Gastrocnemius medialis (tissue), 4 donors: ENCODE data around the gene EDN3. TPM values are rescaled to one million over a fixed set of nuclear protein-coding genes. Genes with fewer than 3 reads are reported as not detected.

Experiments
- ATAC-seq, 2 donors: fragments of 150-250 bp; one replicate each; pipeline ENCODE4 v1.9.1; 2016
- DNase-seq, 2 donors: peaks; one replicate each; pipeline ENCODE4 v3.0.0-alpha.2; 2019
- H3K27ac ChIP-seq, 4 donors: fragments of 200-600 bp; sonication (generic); 1 replicate in 1 of 4; 2 replicates in 3 of 4; pipeline ENCODE4 v1.5.1; 2016 to 2018; ENCODE audit warnings: mild to moderate bottlenecking in 2 of 4, moderate library complexity in 1 of 4
- H3K27me3 ChIP-seq, 3 donors: fragments of 200-600 bp; sonication (generic) in 2 of 3; 1 replicate in 1 of 3; 2 replicates in 2 of 3; pipeline versions ENCODE4 v1.5.1 to v1.6.0; 2016 to 2019; ENCODE audit warnings: mild to moderate bottlenecking in 1 of 3, moderate library complexity in 1 of 3
- H3K36me3 ChIP-seq, 2 donors: fragments of 200-600 bp; sonication (generic) in 1 of 2; one replicate each; pipeline ENCODE4 v1.5.1; 2017 to 2018
- H3K4me1 ChIP-seq, 2 donors: fragments of 200-600 bp; sonication (generic) in 1 of 2; one replicate each; pipeline ENCODE4 v1.5.1; 2016 to 2017; ENCODE audit warnings: mild to moderate bottlenecking in 2 of 2
- H3K4me3 ChIP-seq, 4 donors: fragments of 200-600 bp; sonication (generic) in 3 of 4; 1 replicate in 1 of 4; 2 replicates in 3 of 4; pipeline ENCODE4 v1.5.1; 2016 to 2019; ENCODE audit warnings: mild to moderate bottlenecking in 2 of 4
- H3K9me3 ChIP-seq, 3 donors: fragments of 200-600 bp; sonication (generic) in 2 of 3; 1 replicate in 1 of 3; 2 replicates in 2 of 3; pipeline ENCODE4 v1.5.1; 2016 to 2019
- CTCF ChIP-seq, 5 experiments: fragments of 450-650 bp in 3 of 5; fragments of 200-600 bp in 2 of 5; sonication (generic) in 2 of 5; IDR thresholded peaks in 4 of 5; conservative IDR thresholded peaks in 1 of 5; 1 replicate in 4 of 5; 2 replicates in 1 of 5; pipeline ENCODE4 v1.5.1; 2016 to 2019; ENCODE audit warnings: antibody characterized with exemption in 5 of 5, mild to moderate bottlenecking in 3 of 5, moderate library complexity in 3 of 5
- POLR2A ChIP-seq, 2 donors: fragments of 450-650 bp; IDR thresholded peaks; one replicate each; pipeline ENCODE4 v1.6.1; 2017; ENCODE audit warnings: antibody characterized with exemption in 2 of 2, mild to moderate bottlenecking in 2 of 2, moderate library complexity in 2 of 2
- in situ Hi-C, 4 donors: fragments of 200-750 bp; cut with MboI; loops; one replicate each; pipeline versions ENCODE4 v1.15.0 to v1.8.0; 2017; ENCODE audit warnings: low sequenced_read_pairs in 4 of 4
- intact Hi-C: fragments of 100-400 bp; cut with DNase I; formaldehyde crosslinking; loops from one replicate; pipeline ENCODE4 v1.15.1; 2023; ENCODE audit warnings: low total_unique reads
- total RNA-seq, 4 donors: library from RNA; depleted of rRNA; stranded (reverse); fragments of >200 nt; gene quantifications; one replicate each; pipeline versions ENCODE4 v1.1.0 to v1.2.3, GENCODE V29; 2016

Gene EDN3
- total RNA-seq, 4 donors from 2014 or later: 0.16 to 1.0 (median 0.66) TPM; not detected in 1

- in situ Hi-C loops: loop anchor here in 1 of 4 donors (25.0 kb wide), 1 partner anchor 113 kb away; no protein-coding TSS in a partner anchor
- intact Hi-C loops: no loop called here
- Histone ChIP-seq H3K27ac (no peak overlapping the region), H3K4me3 (no peak overlapping the region), H3K36me3 (no peaks in the 10 kb centered on the region), H3K27me3 (peaks cover 0 to 2% (median 0%) of the 10 kb centered on the region in 3 donors), H3K9me3 (no peaks in the 10 kb centered on the region), H3K4me1 (no peaks in the 10 kb centered on the region)
- DNase-seq: no peak
- no peak for ATAC-seq
- TF ChIP-seq POLR2A (IDR thresholded peaks at IDR 0.05): no peak
- no peak for TF ChIP-seq CTCF (IDR thresholded peaks at IDR 0.05 in 4 of 5, conservative IDR thresholded peaks at IDR 0.05 in 1 of 5)
Measured at GRCh38 chr20:59324521-59325141, 24.2 kb downstream of the EDN3 start.

- intact Hi-C loops: no loop called here
- TF ChIP-seq CTCF (IDR thresholded peaks at IDR 0.05 in 4 of 5, conservative IDR thresholded peaks at IDR 0.05 in 1 of 5) (no peak), POLR2A (IDR thresholded peaks at IDR 0.05) (no peak)
- H3K27me3 ChIP-seq: peaks cover 0 to 2% (median 0%) of the 10 kb centered on the region in 3 donors
Measured at GRCh38 chr20:59325142-59325523, 24.7 kb downstream of the EDN3 start.

GRCh38 chr20:59326188-59326587 lies 25.8 kb downstream of the EDN3 start:
- H3K27ac ChIP-seq: no peak overlapping the region
- no peaks in the 10 kb centered on the region for H3K36me3 ChIP-seq
- H3K27me3 ChIP-seq: peaks cover 0 to 2% (median 0%) of the 10 kb centered on the region in 3 donors
- ATAC-seq: no peak
- H3K4me3 ChIP-seq: no peak overlapping the region
- intact Hi-C loops: no loop called here
- no peak for DNase-seq
- TF ChIP-seq POLR2A (IDR thresholded peaks at IDR 0.05) (no peak), CTCF (IDR thresholded peaks at IDR 0.05 in 4 of 5, conservative IDR thresholded peaks at IDR 0.05 in 1 of 5) (no peak)
- in situ Hi-C loops: loop anchor here in 1 of 4 donors (25.0 kb wide), 1 partner anchor 111 kb away; no protein-coding TSS in a partner anchor
- no peaks in the 10 kb centered on the region for H3K4me1 ChIP-seq
- H3K9me3 ChIP-seq: no peaks in the 10 kb centered on the region

More at GRCh38 chr20:59325142-59325523, 24.7 kb downstream of the EDN3 start:
- Histone ChIP-seq H3K9me3 (no peaks in the 10 kb centered on the region), H3K27ac (no peak overlapping the region), H3K36me3 (no peaks in the 10 kb centered on the region), H3K4me3 (no peak overlapping the region), H3K4me1 (no peaks in the 10 kb centered on the region)
- ATAC-seq (no peak), DNase-seq (no peak)
- in situ Hi-C loops: loop anchor here in 1 of 4 donors (25.0 kb wide), 1 partner anchor 112 kb away; no protein-coding TSS in a partner anchor

GRCh38 chr20:59328071-59328470 lies 27.7 kb downstream of the EDN3 start:
- Histone ChIP-seq H3K36me3 (no peaks in the 10 kb centered on the region), H3K27ac (no peak overlapping the region), H3K4me3 (no peak overlapping the region), H3K9me3 (no peaks in the 10 kb centered on the region), H3K4me1 (no peaks in the 10 kb centered on the region), H3K27me3 (peaks cover 0 to 2% (median 0%) of the 10 kb centered on the region in 3 donors)
- no peak for TF ChIP-seq CTCF (IDR thresholded peaks at IDR 0.05 in 4 of 5, conservative IDR thresholded peaks at IDR 0.05 in 1 of 5)
- TF ChIP-seq POLR2A (IDR thresholded peaks at IDR 0.05): no peak
- intact Hi-C loops (no loop called here), in situ Hi-C loops (loop anchor here in 1 of 4 donors (25.0 kb wide), 1 partner anchor 109 kb away; no protein-coding TSS in a partner anchor)
- no peak for ATAC-seq
- no peak for DNase-seq
